ENCODE results near the gene RRAGB. TPM values are rescaled to one million over a fixed set of nuclear protein-coding genes. Genes with fewer than 3 reads are reported as not detected.
A peak's percentile ranks its signal among the peaks of the same experiment; 100 is the strongest.
"Not testable (repeated sequence)": the region's sequence is repeated elsewhere in the genome, so short reads cannot be mapped to it uniquely, and the experiment has no call there.

The RRAGB gene
- total RNA-seq, result 10 to 100 TPM in 1 of 2 donors, 1 to 10 TPM in 1; 7.2 to 12.4 TPM

DNA sequence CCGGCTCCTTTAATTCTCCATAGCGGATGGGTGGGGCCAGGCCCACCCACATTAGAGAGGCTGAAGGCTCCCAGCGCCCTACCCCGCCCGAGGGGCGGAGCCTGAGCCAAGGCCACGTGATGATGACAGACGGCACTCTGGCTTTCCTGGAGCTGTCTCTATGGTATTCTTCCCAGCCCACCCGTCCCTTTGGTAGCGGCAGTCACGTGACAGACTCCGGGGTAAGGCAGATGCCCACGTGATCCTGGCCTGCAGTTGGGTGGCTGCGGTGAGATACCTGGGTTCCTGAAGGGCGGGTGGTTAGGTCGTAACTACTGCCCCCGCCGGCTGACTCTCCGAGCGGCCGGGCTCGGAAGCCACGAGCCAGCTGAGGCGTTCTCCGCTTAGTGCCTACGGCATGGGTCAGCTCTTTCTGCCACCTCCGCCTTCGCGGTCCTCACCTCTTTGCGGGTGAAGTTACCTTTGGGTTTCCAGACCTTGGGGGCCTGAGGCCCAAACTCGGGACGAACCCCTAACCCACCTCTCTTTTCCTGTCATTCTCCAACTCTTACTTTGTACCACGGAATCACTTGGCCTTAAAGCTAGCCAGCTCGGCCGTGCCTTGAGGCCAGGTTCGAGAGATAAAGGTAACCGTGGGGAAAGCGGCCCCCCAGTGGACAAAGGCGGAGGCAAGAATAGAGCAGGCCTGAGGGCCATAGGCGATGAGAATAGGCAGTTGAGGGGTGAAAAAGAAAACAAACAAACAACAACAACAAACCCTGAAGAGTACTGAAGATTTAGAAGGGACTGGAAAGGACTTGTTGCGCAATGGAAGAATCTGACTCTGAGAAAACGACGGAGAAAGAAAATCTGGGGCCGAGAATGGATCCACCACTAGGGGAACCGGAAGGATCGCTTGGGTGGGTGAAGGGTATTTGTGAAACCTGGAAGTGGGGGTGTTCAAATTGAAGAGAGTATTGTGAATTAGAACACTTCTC lies at the start of gene RRAGB:
RRAGB (plus strand) TSS at position 229 of the 977 bp plus-strand sequence; CDS start at position 808, 579 bp downstream.
- TF ChIP-seq, protein P1, sequence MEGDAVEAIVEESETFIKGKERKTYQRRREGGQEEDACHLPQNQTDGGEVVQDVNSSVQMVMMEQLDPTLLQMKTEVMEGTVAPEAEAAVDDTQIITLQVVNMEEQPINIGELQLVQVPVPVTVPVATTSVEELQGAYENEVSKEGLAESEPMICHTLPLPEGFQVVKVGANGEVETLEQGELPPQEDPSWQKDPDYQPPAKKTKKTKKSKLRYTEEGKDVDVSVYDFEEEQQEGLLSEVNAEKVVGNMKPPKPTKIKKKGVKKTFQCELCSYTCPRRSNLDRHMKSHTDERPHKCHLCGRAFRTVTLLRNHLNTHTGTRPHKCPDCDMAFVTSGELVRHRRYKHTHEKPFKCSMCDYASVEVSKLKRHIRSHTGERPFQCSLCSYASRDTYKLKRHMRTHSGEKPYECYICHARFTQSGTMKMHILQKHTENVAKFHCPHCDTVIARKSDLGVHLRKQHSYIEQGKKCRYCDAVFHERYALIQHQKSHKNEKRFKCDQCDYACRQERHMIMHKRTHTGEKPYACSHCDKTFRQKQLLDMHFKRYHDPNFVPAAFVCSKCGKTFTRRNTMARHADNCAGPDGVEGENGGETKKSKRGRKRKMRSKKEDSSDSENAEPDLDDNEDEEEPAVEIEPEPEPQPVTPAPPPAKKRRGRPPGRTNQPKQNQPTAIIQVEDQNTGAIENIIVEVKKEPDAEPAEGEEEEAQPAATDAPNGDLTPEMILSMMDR (IDR thresholded peaks at IDR 0.05), result peak in 1 of 2 donors; percentile 63
- Histone ChIP-seq H3K9me3 (no peaks in the 10 kb centered on the region), H3K36me3 (no peaks in the 10 kb centered on the region), H3K27me3 (no peaks in the 10 kb centered on the region), H3K4me1 (no peaks in the 10 kb centered on the region), H3K27ac (peak within 1 kb of the TSS; percentile 84 to 87), H3K4me3 (peak within 1 kb of the TSS; percentile 52 to 61)
- DNase-seq (ENCODE audit: low spot score), result peak; percentile 96

- no peak overlapping the region for H3K27ac ChIP-seq
- H3K9me3 ChIP-seq, result peaks cover 0 to 23% of the 10 kb centered on the region in 2 donors
- H3K27me3 ChIP-seq, result no peaks in the 10 kb centered on the region
- no peaks in the 10 kb centered on the region for H3K4me1 ChIP-seq
- DNase-seq (ENCODE audit: low spot score), result no peak
- TF ChIP-seq, protein P1 (IDR thresholded peaks at IDR 0.05), result no peak
- H3K4me3 ChIP-seq, result no peak overlapping the region
- no peaks in the 10 kb centered on the region for H3K36me3 ChIP-seq
Observed at GRCh38 chrX:55668084-55668483, 49.5 kb upstream of the RRAGB start.

- not testable (repeated sequence) for H3K4me1 ChIP-seq; DNase-seq (ENCODE audit: low spot score); H3K4me3 ChIP-seq; H3K27ac ChIP-seq; H3K36me3 ChIP-seq; H3K27me3 ChIP-seq
- peaks cover 0 to 17% of the 10 kb centered on the region in 2 donors for H3K9me3 ChIP-seq
Observed at GRCh38 chrX:55688579-55688978, 29.0 kb upstream of the RRAGB start.

DNA sequence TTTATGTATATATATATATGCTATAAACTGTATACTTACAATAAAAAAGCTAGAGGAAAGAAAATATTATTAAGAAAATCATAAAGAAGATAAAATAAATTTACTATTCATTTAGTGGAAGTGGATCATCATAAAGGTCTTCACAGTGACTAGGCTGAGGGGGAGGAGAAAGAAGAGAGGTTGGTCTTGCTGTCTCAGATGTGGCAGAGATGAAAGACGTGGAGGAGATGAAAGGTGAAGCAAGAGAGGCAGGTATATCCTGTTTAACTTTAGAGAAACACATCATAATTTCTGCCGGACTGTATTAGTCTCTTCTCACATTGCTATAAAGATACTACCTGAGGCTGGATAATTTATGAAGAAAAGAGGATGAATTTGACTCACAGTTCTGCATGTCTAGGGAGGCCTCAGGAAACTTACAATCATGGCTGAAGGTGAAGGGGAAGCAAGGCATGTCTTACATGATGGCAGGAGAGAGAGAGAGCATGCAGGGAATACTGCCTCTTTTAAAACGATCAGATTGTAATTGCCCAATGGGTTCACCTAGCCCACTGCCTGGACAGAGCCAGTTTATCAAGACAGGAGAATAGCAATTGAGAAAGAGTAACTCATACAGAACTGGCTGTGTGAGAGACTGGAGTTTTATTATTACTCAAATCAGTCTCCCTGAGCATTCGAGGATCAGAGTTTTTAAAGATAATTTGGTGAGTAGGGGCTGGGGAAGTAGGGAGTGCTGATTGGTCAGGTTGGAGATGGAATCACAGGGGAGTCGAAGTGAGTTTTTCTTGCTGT lies 22.1 kb upstream of the RRAGB start:
- Histone ChIP-seq H3K27ac (no peak overlapping the region), H3K4me1 (no peaks in the 10 kb centered on the region), H3K4me3 (no peak overlapping the region), H3K9me3 (peaks cover 0 to 5% of the 10 kb centered on the region in 2 donors), H3K27me3 (no peaks in the 10 kb centered on the region), H3K36me3 (no peaks in the 10 kb centered on the region)
- TF ChIP-seq, protein P1 (IDR thresholded peaks at IDR 0.05), result no peak
- DNase-seq (ENCODE audit: low spot score), result no peak

- H3K4me1 ChIP-seq, result no peaks in the 10 kb centered on the region
- no peaks in the 10 kb centered on the region for H3K27me3 ChIP-seq
- H3K36me3 ChIP-seq, result no peaks in the 10 kb centered on the region
- DNase-seq (ENCODE audit: low spot score), result no peak
- H3K9me3 ChIP-seq, result no peaks in the 10 kb centered on the region
- H3K4me3 ChIP-seq, result no peak overlapping the region
- TF ChIP-seq, protein P1 (IDR thresholded peaks at IDR 0.05), result no peak
- H3K27ac ChIP-seq, result no peak overlapping the region
Observed at GRCh38 chrX:55697381-55697780, 20.2 kb upstream of the RRAGB start.

- H3K9me3 ChIP-seq, result no peaks in the 10 kb centered on the region
- H3K27me3 ChIP-seq, result no peaks in the 10 kb centered on the region
- no peaks in the 10 kb centered on the region for H3K4me1 ChIP-seq
- TF ChIP-seq, protein P1 (IDR thresholded peaks at IDR 0.05), result no peak
- H3K27ac ChIP-seq, result no peak overlapping the region
- DNase-seq (ENCODE audit: low spot score), result no peak
- no peak overlapping the region for H3K4me3 ChIP-seq
- H3K36me3 ChIP-seq, result no peaks in the 10 kb centered on the region
Observed at GRCh38 chrX:55702671-55703070, 14.9 kb upstream of the RRAGB start.

GRCh38 chrX:55703436-55703835 lies 14.1 kb upstream of the RRAGB start:
- not testable (repeated sequence) for H3K27me3 ChIP-seq; H3K9me3 ChIP-seq; H3K27ac ChIP-seq; H3K4me1 ChIP-seq; H3K36me3 ChIP-seq; H3K4me3 ChIP-seq; DNase-seq (ENCODE audit: low spot score)

DNA sequence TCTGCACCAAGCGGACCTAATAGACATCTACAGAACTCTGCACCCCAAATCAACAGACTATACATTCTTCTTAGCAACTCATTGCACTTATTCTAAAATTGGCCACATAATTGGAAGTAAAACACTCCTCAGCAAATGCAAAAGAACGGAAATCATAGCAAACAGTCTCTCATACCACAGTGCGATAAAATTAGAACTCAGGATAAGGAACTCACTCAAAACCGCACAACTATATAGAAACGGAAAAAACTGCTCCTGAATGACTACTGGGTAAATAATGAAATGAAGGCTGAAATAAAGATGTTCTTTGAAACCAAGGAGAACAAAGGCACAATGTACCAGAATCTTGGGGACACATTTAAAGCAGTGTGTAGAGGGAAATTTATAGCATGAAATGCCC lies 12.5 kb upstream of the RRAGB start:
- H3K9me3 ChIP-seq; H3K27me3 ChIP-seq; H3K4me3 ChIP-seq; H3K27ac ChIP-seq; H3K36me3 ChIP-seq; H3K4me1 ChIP-seq; DNase-seq (ENCODE audit: low spot score): not testable (repeated sequence)

Measured in right atrium auricular region (tissue), 2 donors.